NB4 (cell line): Measurements from ENCODE around the gene CLIC1.

ENCODE experiments used
- CTCF ChIP-seq: IDR thresholded peaks from one replicate; pipeline ENCODE4 v1.5.1; 2012; ENCODE audit warnings: low read depth, low read length
- MYC ChIP-seq: IDR thresholded peaks from 2 replicates; pipeline ENCODE4 v1.6.1; 2011; ENCODE audit warnings: low read depth, low read length
- POLR2A ChIP-seq: IDR thresholded peaks from 2 replicates; pipeline ENCODE4 v1.6.1; 2011; ENCODE audit warnings: mild to moderate bottlenecking; ENCODE audit not compliant: insufficient read length; ENCODE audit errors: extremely low read depth

GRCh38 chr6:31712296-31712695 lies 24.0 kb downstream of the CLIC1 start:
- TF ChIP-seq MYC, result no peak
- no peak for TF ChIP-seq POLR2A
- no peak for TF ChIP-seq CTCF
